Astrocyte (in vitro differentiated cells and primary cell): ENCODE results near the gene EXOSC9. TPM values are rescaled to one million over a fixed set of nuclear protein-coding genes. Genes with fewer than 3 reads are reported as not detected.

Source experiments
- DNase-seq: peaks from one replicate; pipeline ENCODE4 v3.0.0-alpha.2; 2010; ENCODE audit warnings: low read depth
- FAIRE-seq: peaks from 2 replicates; lab custom pipeline; 2011; peaks lifted over from hg19 to GRCh38; lab: Jason Lieb, UNC
- H2AFZ ChIP-seq: 2 replicates; pipeline ENCODE4 v1.6.0; 2012; ENCODE audit warnings: low read depth, low read length, inconsistent platforms
- H3K27ac ChIP-seq: 2 replicates; pipeline ENCODE4 v1.5.1; 2011; ENCODE audit warnings: low read depth, low read length, inconsistent platforms
- H3K27me3 ChIP-seq: 2 replicates; pipeline ENCODE4 v1.6.0; 2011; ENCODE audit warnings: low read length, inconsistent platforms; ENCODE audit not compliant: insufficient read depth
- H3K36me3 ChIP-seq: 2 replicates; pipeline ENCODE4 v1.5.1; 2011; ENCODE audit warnings: low read length, inconsistent platforms; ENCODE audit not compliant: insufficient read depth
- H3K4me1 ChIP-seq: 2 replicates; pipeline ENCODE4 v1.5.1; 2011; ENCODE audit warnings: low read length, inconsistent platforms; ENCODE audit not compliant: insufficient read depth
- H3K4me2 ChIP-seq: 2 replicates; pipeline ENCODE4 v1.6.0; 2012; ENCODE audit warnings: low read length, inconsistent platforms
- H3K4me3 ChIP-seq: 2 replicates; pipeline ENCODE4 v1.5.1; 2011; ENCODE audit warnings: low read depth, mild to moderate bottlenecking, low read length, inconsistent platforms; ENCODE audit not compliant: insufficient read depth
- H3K79me2 ChIP-seq: 2 replicates; pipeline ENCODE4 v1.6.0; 2012; ENCODE audit warnings: mild to moderate bottlenecking, low read length, inconsistent platforms; ENCODE audit not compliant: insufficient read depth
- H3K9ac ChIP-seq: 2 replicates; pipeline ENCODE4 v1.6.0; 2012; ENCODE audit warnings: mild to moderate bottlenecking, low read length, inconsistent platforms
- H3K9me3 ChIP-seq: 2 replicates; pipeline ENCODE4 v1.5.1; 2012; ENCODE audit warnings: low read depth, mild to moderate bottlenecking, low read length, inconsistent platforms; ENCODE audit not compliant: insufficient read depth
- H4K20me1 ChIP-seq: 2 replicates; pipeline ENCODE4 v1.6.0; 2012; ENCODE audit warnings: low read length, inconsistent platforms; ENCODE audit not compliant: insufficient read depth
- H3K27ac Mint-ChIP-seq: one replicate; pipeline ENCODE4 v1.8.0; 2021; ENCODE audit warnings: mild to moderate bottlenecking, mixed read lengths; ENCODE audit not compliant: unreplicated experiment
- H3K27me3 Mint-ChIP-seq: one replicate; pipeline ENCODE4 v1.8.0; 2021; ENCODE audit warnings: low read depth, mixed read lengths; ENCODE audit not compliant: unreplicated experiment
- H3K36me3 Mint-ChIP-seq: one replicate; pipeline ENCODE4 v1.8.0; 2021; ENCODE audit warnings: low read depth, mixed read lengths; ENCODE audit not compliant: unreplicated experiment
- H3K4me1 Mint-ChIP-seq: one replicate; pipeline ENCODE4 v1.8.0; 2021; ENCODE audit warnings: low read depth, mixed read lengths; ENCODE audit not compliant: unreplicated experiment
- H3K4me3 Mint-ChIP-seq: one replicate; pipeline ENCODE4 v1.8.0; 2021; ENCODE audit warnings: mild to moderate bottlenecking, moderate library complexity, mixed read lengths; ENCODE audit not compliant: unreplicated experiment
- H3K9me3 Mint-ChIP-seq: one replicate; pipeline ENCODE4 v1.8.0; 2021; ENCODE audit warnings: mild to moderate bottlenecking, mixed read lengths; ENCODE audit not compliant: unreplicated experiment
- EZH2 ChIP-seq: IDR thresholded peaks from 2 replicates; pipeline ENCODE4 v1.6.1; 2012; ENCODE audit warnings: mild to moderate bottlenecking, low read length, inconsistent platforms; ENCODE audit not compliant: insufficient read depth
- total RNA-seq: library from RNA; stranded (reverse); gene quantifications from 2 replicates; pipeline ENCODE4 v1.2.1, GENCODE V29; 2021
- TF ChIP-seq, protein P1 (sequence below): IDR thresholded peaks from 2 replicates; pipeline ENCODE4 v1.5.1; 2011; ENCODE audit warnings: low read depth, mild to moderate bottlenecking, inconsistent platforms, low read length, moderate library complexity; ENCODE audit not compliant: insufficient read depth

EXOSC9 gene
- total RNA-seq, 1 donor from 2014 or later: 18.3 TPM

GRCh38 chr4:121799867-121800501 is 1.1 kb upstream of the EXOSC9 start:
- H2AFZ ChIP-seq: no peak overlapping the region
- no peaks in the 10 kb centered on the region for H4K20me1 ChIP-seq
- peaks cover 9% of the 10 kb centered on the region for H3K4me1 Mint-ChIP-seq
- H3K4me2 ChIP-seq: no peak overlapping the region
- no peak for FAIRE-seq
- peaks cover 11% of the 10 kb centered on the region for H3K36me3 ChIP-seq
- H3K27ac Mint-ChIP-seq: no peak overlapping the region
- H3K9me3 ChIP-seq: no peaks in the 10 kb centered on the region
- TF ChIP-seq, protein P1, sequence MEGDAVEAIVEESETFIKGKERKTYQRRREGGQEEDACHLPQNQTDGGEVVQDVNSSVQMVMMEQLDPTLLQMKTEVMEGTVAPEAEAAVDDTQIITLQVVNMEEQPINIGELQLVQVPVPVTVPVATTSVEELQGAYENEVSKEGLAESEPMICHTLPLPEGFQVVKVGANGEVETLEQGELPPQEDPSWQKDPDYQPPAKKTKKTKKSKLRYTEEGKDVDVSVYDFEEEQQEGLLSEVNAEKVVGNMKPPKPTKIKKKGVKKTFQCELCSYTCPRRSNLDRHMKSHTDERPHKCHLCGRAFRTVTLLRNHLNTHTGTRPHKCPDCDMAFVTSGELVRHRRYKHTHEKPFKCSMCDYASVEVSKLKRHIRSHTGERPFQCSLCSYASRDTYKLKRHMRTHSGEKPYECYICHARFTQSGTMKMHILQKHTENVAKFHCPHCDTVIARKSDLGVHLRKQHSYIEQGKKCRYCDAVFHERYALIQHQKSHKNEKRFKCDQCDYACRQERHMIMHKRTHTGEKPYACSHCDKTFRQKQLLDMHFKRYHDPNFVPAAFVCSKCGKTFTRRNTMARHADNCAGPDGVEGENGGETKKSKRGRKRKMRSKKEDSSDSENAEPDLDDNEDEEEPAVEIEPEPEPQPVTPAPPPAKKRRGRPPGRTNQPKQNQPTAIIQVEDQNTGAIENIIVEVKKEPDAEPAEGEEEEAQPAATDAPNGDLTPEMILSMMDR: no peak
- TF ChIP-seq EZH2: no peak
- peaks cover 17% of the 10 kb centered on the region for H3K4me1 ChIP-seq
- no peaks in the 10 kb centered on the region for H3K9me3 Mint-ChIP-seq
- H3K4me3 ChIP-seq: no peak overlapping the region
- DNase-seq: no peak
- no peaks in the 10 kb centered on the region for H3K36me3 Mint-ChIP-seq
- H3K9ac ChIP-seq: no peak overlapping the region
- H3K79me2 ChIP-seq: peaks cover 25% of the 10 kb centered on the region
- no peaks in the 10 kb centered on the region for H3K27me3 ChIP-seq
- no peak overlapping the region for H3K4me3 Mint-ChIP-seq
- H3K27ac ChIP-seq: no peak overlapping the region
- H3K27me3 Mint-ChIP-seq: no peaks in the 10 kb centered on the region

GRCh38 chr4:121800638-121800960 is 524 bp upstream of the EXOSC9 start:
- peaks cover 25% of the 10 kb centered on the region for H3K79me2 ChIP-seq
- no peaks in the 10 kb centered on the region for H3K27me3 ChIP-seq
- peaks cover 15% of the 10 kb centered on the region for H3K36me3 ChIP-seq
- peak overlapping the region; percentile 93 for H3K4me3 Mint-ChIP-seq
- H3K4me1 ChIP-seq: peaks cover 16% of the 10 kb centered on the region
- TF ChIP-seq, protein P1: no peak
- no peak for TF ChIP-seq EZH2
- no peaks in the 10 kb centered on the region for H3K27me3 Mint-ChIP-seq
- DNase-seq: no peak
- H3K4me2 ChIP-seq: peak overlapping the region; percentile 89
- peak overlapping the region; percentile 86 for H3K4me3 ChIP-seq
- no peaks in the 10 kb centered on the region for H4K20me1 ChIP-seq
- no peak for FAIRE-seq
- H3K9ac ChIP-seq: peak overlapping the region; percentile 93
- H3K27ac ChIP-seq: peak overlapping the region; percentile 89
- no peaks in the 10 kb centered on the region for H3K9me3 Mint-ChIP-seq
- H3K9me3 ChIP-seq: no peaks in the 10 kb centered on the region
- H2AFZ ChIP-seq: peak overlapping the region; percentile 97
- H3K27ac Mint-ChIP-seq: peak overlapping the region; percentile 75
- H3K36me3 Mint-ChIP-seq: peaks cover 2% of the 10 kb centered on the region
- H3K4me1 Mint-ChIP-seq: peaks cover 8% of the 10 kb centered on the region

- Histone ChIP-seq H3K4me3 (peak overlapping the region; percentile 86), H3K36me3 (peaks cover 21% of the 10 kb centered on the region), H3K27me3 (no peaks in the 10 kb centered on the region), H3K27ac (peak overlapping the region; percentile 89), H3K79me2 (peaks cover 25% of the 10 kb centered on the region), H4K20me1 (no peaks in the 10 kb centered on the region), H3K4me2 (peak overlapping the region; percentile 89), H2AFZ (peak overlapping the region; percentile 97), H3K9ac (peak overlapping the region; percentile 93), H3K9me3 (no peaks in the 10 kb centered on the region), H3K4me1 (peaks cover 10% of the 10 kb centered on the region)
- Mint-ChIP-seq H3K4me1 (peaks cover 3% of the 10 kb centered on the region), H3K27ac (peak overlapping the region; percentile 75), H3K4me3 (peak overlapping the region; percentile 93), H3K36me3 (peaks cover 2% of the 10 kb centered on the region), H3K27me3 (no peaks in the 10 kb centered on the region), H3K9me3 (no peaks in the 10 kb centered on the region)
- DNase-seq: no peak
- FAIRE-seq: no peak
- TF ChIP-seq, protein P1: no peak
- TF ChIP-seq EZH2: no peak
Observed at GRCh38 chr4:121801715-121802075, 572 bp downstream of the EXOSC9 start.
